M059J (cell line): ENCODE measurements around the gene ATP5MC2. TPM values are rescaled to one million over a fixed set of nuclear protein-coding genes. Genes with fewer than 3 reads are reported as not detected.
"Not testable (repeated sequence)": the region's sequence is repeated elsewhere in the genome, so short reads cannot be mapped to it uniquely, and the experiment has no call there.

Experiments
- DNase-seq: peaks from one replicate; pipeline ENCODE4 v3.0.0-alpha.2; 2012; ENCODE audit warnings: low read depth
- total RNA-seq: library from RNA; depleted of rRNA; stranded (reverse); fragments of >200 nt; shearing (Covaris generic); gene quantifications from 2 replicates; pipeline ENCODE4 v1.2.3, GENCODE V29; 2014

ATP5MC2 gene
- total RNA-seq, 1 experiment from 2014 or later: 206 TPM

GRCh38 chr12:53694756-53695151, 18.9 kb upstream of the ATP5MC2 start:
- no peak for DNase-seq

- DNase-seq: no peak
Observed at GRCh38 chr12:53688134-53688533, 12.3 kb upstream of the ATP5MC2 start.

- DNase-seq: no peak
Observed at GRCh38 chr12:53686436-53686835, 10.6 kb upstream of the ATP5MC2 start.

GRCh38 chr12:53684654-53685220, 8.9 kb upstream of the ATP5MC2 start:
- DNase-seq: no peak

GRCh38 chr12:53683983-53684382, 8.1 kb upstream of the ATP5MC2 start:
- no peak for DNase-seq

- no peak for DNase-seq
Observed at GRCh38 chr12:53683494-53683893, 7.6 kb upstream of the ATP5MC2 start.

- DNase-seq: not testable (repeated sequence)
Observed at GRCh38 chr12:53680061-53680460, 4.2 kb upstream of the ATP5MC2 start.

- DNase-seq: no peak
Observed at GRCh38 chr12:53677800-53678148, 1.9 kb upstream of the ATP5MC2 start.

- DNase-seq: no peak
Observed at GRCh38 chr12:53677016-53677799, 1.3 kb upstream of the ATP5MC2 start.

GRCh38 chr12:53676656-53677015, 753 bp upstream of the ATP5MC2 start:
- no peak for DNase-seq

GRCh38 chr12:53674977-53675700, 744 bp downstream of the ATP5MC2 start:
- DNase-seq: no peak

GRCh38 chr12:53670971-53671370, 4.9 kb downstream of the ATP5MC2 start:
- no peak for DNase-seq

- DNase-seq: no peak
Observed at GRCh38 chr12:53670308-53670707, 5.6 kb downstream of the ATP5MC2 start.

- no peak for DNase-seq
Observed at GRCh38 chr12:53667080-53667479, 8.8 kb downstream of the ATP5MC2 start.

- DNase-seq: no peak
Observed at GRCh38 chr12:53664936-53665335, 10.9 kb downstream of the ATP5MC2 start.

GRCh38 chr12:53664191-53664590, 11.7 kb downstream of the ATP5MC2 start:
- DNase-seq: no peak

GRCh38 chr12:53660041-53660440, 15.8 kb downstream of the ATP5MC2 start:
- DNase-seq: no peak

- peak; percentile 27 for DNase-seq
Observed at GRCh38 chr12:53659571-53659981, 16.3 kb downstream of the ATP5MC2 start.

GRCh38 chr12:53659011-53659551, 16.8 kb downstream of the ATP5MC2 start:
- peak; percentile 82 for DNase-seq

- DNase-seq: no peak
Observed at GRCh38 chr12:53657041-53657440, 18.8 kb downstream of the ATP5MC2 start.

- DNase-seq: no peak
Observed at GRCh38 chr12:53653595-53653994, 22.3 kb downstream of the ATP5MC2 start.

- DNase-seq: peak; percentile 68
Observed at GRCh38 chr12:53652366-53652765, 23.5 kb downstream of the ATP5MC2 start.

GRCh38 chr12:53651737-53652136, 24.1 kb downstream of the ATP5MC2 start:
- no peak for DNase-seq
